Astrocyte (in vitro differentiated cells and primary cell): ENCODE data around the gene SMIM21. TPM values are rescaled to one million over a fixed set of nuclear protein-coding genes. Genes with fewer than 3 reads are reported as not detected.

Source experiments
- DNase-seq: peaks from one replicate; pipeline ENCODE4 v3.0.0-alpha.2; 2010; ENCODE audit warnings: low read depth
- FAIRE-seq: peaks from 2 replicates; lab custom pipeline; 2011; peaks lifted over from hg19 to GRCh38; lab: Jason Lieb, UNC
- H2AFZ ChIP-seq: 2 replicates; pipeline ENCODE4 v1.6.0; 2012; ENCODE audit warnings: low read depth, low read length, inconsistent platforms
- H3K27ac ChIP-seq: 2 replicates; pipeline ENCODE4 v1.5.1; 2011; ENCODE audit warnings: low read depth, low read length, inconsistent platforms
- H3K27me3 ChIP-seq: 2 replicates; pipeline ENCODE4 v1.6.0; 2011; ENCODE audit warnings: low read length, inconsistent platforms; ENCODE audit not compliant: insufficient read depth
- H3K36me3 ChIP-seq: 2 replicates; pipeline ENCODE4 v1.5.1; 2011; ENCODE audit warnings: low read length, inconsistent platforms; ENCODE audit not compliant: insufficient read depth
- H3K4me1 ChIP-seq: 2 replicates; pipeline ENCODE4 v1.5.1; 2011; ENCODE audit warnings: low read length, inconsistent platforms; ENCODE audit not compliant: insufficient read depth
- H3K4me2 ChIP-seq: 2 replicates; pipeline ENCODE4 v1.6.0; 2012; ENCODE audit warnings: low read length, inconsistent platforms
- H3K4me3 ChIP-seq: 2 replicates; pipeline ENCODE4 v1.5.1; 2011; ENCODE audit warnings: low read depth, mild to moderate bottlenecking, low read length, inconsistent platforms; ENCODE audit not compliant: insufficient read depth
- H3K79me2 ChIP-seq: 2 replicates; pipeline ENCODE4 v1.6.0; 2012; ENCODE audit warnings: mild to moderate bottlenecking, low read length, inconsistent platforms; ENCODE audit not compliant: insufficient read depth
- H3K9ac ChIP-seq: 2 replicates; pipeline ENCODE4 v1.6.0; 2012; ENCODE audit warnings: mild to moderate bottlenecking, low read length, inconsistent platforms
- H3K9me3 ChIP-seq: 2 replicates; pipeline ENCODE4 v1.5.1; 2012; ENCODE audit warnings: low read depth, mild to moderate bottlenecking, low read length, inconsistent platforms; ENCODE audit not compliant: insufficient read depth
- H4K20me1 ChIP-seq: 2 replicates; pipeline ENCODE4 v1.6.0; 2012; ENCODE audit warnings: low read length, inconsistent platforms; ENCODE audit not compliant: insufficient read depth
- H3K27ac Mint-ChIP-seq: one replicate; pipeline ENCODE4 v1.8.0; 2021; ENCODE audit warnings: mild to moderate bottlenecking, mixed read lengths; ENCODE audit not compliant: unreplicated experiment
- H3K27me3 Mint-ChIP-seq: one replicate; pipeline ENCODE4 v1.8.0; 2021; ENCODE audit warnings: low read depth, mixed read lengths; ENCODE audit not compliant: unreplicated experiment
- H3K36me3 Mint-ChIP-seq: one replicate; pipeline ENCODE4 v1.8.0; 2021; ENCODE audit warnings: low read depth, mixed read lengths; ENCODE audit not compliant: unreplicated experiment
- H3K4me1 Mint-ChIP-seq: one replicate; pipeline ENCODE4 v1.8.0; 2021; ENCODE audit warnings: low read depth, mixed read lengths; ENCODE audit not compliant: unreplicated experiment
- H3K4me3 Mint-ChIP-seq: one replicate; pipeline ENCODE4 v1.8.0; 2021; ENCODE audit warnings: mild to moderate bottlenecking, moderate library complexity, mixed read lengths; ENCODE audit not compliant: unreplicated experiment
- H3K9me3 Mint-ChIP-seq: one replicate; pipeline ENCODE4 v1.8.0; 2021; ENCODE audit warnings: mild to moderate bottlenecking, mixed read lengths; ENCODE audit not compliant: unreplicated experiment
- CTCF ChIP-seq: IDR thresholded peaks from 2 replicates; pipeline ENCODE4 v1.5.1; 2011; ENCODE audit warnings: low read depth, mild to moderate bottlenecking, inconsistent platforms, low read length, moderate library complexity; ENCODE audit not compliant: insufficient read depth
- EZH2 ChIP-seq: IDR thresholded peaks from 2 replicates; pipeline ENCODE4 v1.6.1; 2012; ENCODE audit warnings: mild to moderate bottlenecking, low read length, inconsistent platforms; ENCODE audit not compliant: insufficient read depth
- total RNA-seq: library from RNA; stranded (reverse); gene quantifications from 2 replicates; pipeline ENCODE4 v1.2.1, GENCODE V29; 2021

Gene SMIM21
- total RNA-seq, 1 donor from 2014 or later: not detected

DNA sequence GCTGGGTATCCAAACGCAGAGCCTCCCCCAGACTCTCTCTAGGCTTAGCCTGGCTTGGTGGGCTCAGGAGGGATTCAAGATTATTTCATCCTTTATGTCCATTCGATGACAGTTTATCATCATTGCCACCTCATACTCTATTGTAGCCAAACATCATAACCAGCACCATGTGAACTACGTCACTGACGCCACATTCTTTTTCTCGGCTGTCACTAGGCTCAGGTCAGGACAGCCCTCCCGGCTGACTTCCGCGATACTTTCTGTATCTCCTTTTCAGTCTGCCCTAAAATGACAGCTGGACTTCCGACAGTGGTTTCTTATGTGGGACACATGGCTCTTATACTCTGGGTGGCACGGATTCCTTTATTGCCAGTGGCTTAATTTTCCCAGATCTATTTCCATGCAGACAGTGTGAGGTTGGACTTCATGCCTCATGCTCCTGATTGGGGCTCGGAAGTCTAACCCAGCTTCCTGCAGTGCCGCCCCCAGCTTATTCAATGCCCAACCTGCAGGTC, 39.8 kb upstream of the SMIM21 start:
- H3K4me3 Mint-ChIP-seq: no peak overlapping the region
- no peaks in the 10 kb centered on the region for H3K36me3 Mint-ChIP-seq
- no peaks in the 10 kb centered on the region for H3K4me1 Mint-ChIP-seq
- DNase-seq (no peak), FAIRE-seq (no peak)
- H2AFZ ChIP-seq: no peak overlapping the region
- H3K9me3 ChIP-seq: no peaks in the 10 kb centered on the region
- no peaks in the 10 kb centered on the region for H3K36me3 ChIP-seq
- H3K4me1 ChIP-seq: no peaks in the 10 kb centered on the region
- H3K27me3 ChIP-seq: no peaks in the 10 kb centered on the region
- no peaks in the 10 kb centered on the region for H4K20me1 ChIP-seq
- TF ChIP-seq CTCF: no peak
- no peak for TF ChIP-seq EZH2
- H3K27me3 Mint-ChIP-seq: peaks cover 13% of the 10 kb centered on the region
- no peak overlapping the region for H3K9ac ChIP-seq
- H3K27ac Mint-ChIP-seq: no peak overlapping the region
- no peak overlapping the region for H3K27ac ChIP-seq
- H3K4me2 ChIP-seq: no peak overlapping the region
- no peaks in the 10 kb centered on the region for H3K9me3 Mint-ChIP-seq
- no peaks in the 10 kb centered on the region for H3K79me2 ChIP-seq
- no peak overlapping the region for H3K4me3 ChIP-seq

DNA sequence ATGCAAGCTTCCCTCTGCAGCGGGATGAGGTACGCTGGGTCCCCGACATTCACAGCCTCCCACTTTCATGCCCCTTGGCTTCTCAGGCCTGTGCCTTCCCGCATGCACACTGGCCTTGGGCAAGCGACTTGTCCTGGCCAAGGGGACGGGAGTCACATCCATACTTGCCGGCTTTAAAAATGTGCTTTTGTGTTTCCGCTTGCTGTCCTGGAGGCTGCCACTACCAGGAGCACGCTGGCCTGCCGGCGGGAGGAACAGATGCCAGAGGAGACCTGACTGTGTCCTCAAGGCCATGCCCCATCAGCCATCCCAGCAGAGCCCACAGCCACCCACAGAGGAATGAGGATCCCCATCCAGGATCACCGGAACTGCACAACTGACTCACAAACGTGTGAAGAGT, 36.9 kb upstream of the SMIM21 start:
- Mint-ChIP-seq H3K9me3 (peaks cover 9% of the 10 kb centered on the region), H3K36me3 (no peaks in the 10 kb centered on the region), H3K4me1 (no peaks in the 10 kb centered on the region), H3K4me3 (no peak overlapping the region), H3K27me3 (peaks cover 18% of the 10 kb centered on the region), H3K27ac (peak overlapping the region; percentile 36)
- FAIRE-seq (no peak), DNase-seq (no peak)
- Histone ChIP-seq H3K4me3 (no peak overlapping the region), H3K79me2 (no peaks in the 10 kb centered on the region), H4K20me1 (no peaks in the 10 kb centered on the region), H2AFZ (no peak overlapping the region), H3K4me1 (no peaks in the 10 kb centered on the region), H3K36me3 (no peaks in the 10 kb centered on the region), H3K9me3 (no peaks in the 10 kb centered on the region), H3K9ac (no peak overlapping the region), H3K4me2 (no peak overlapping the region), H3K27ac (no peak overlapping the region), H3K27me3 (no peaks in the 10 kb centered on the region)
- TF ChIP-seq EZH2: no peak

GRCh38 chr18:75462178-75462832, 34.8 kb upstream of the SMIM21 start:
- Histone ChIP-seq H3K9ac (no peak overlapping the region), H3K4me1 (no peaks in the 10 kb centered on the region), H2AFZ (no peak overlapping the region), H3K4me3 (no peak overlapping the region), H3K27me3 (no peaks in the 10 kb centered on the region), H3K79me2 (no peaks in the 10 kb centered on the region), H4K20me1 (no peaks in the 10 kb centered on the region), H3K4me2 (no peak overlapping the region), H3K27ac (no peak overlapping the region), H3K9me3 (no peaks in the 10 kb centered on the region), H3K36me3 (no peaks in the 10 kb centered on the region)
- no peaks in the 10 kb centered on the region for H3K4me1 Mint-ChIP-seq
- peaks cover 11% of the 10 kb centered on the region for H3K9me3 Mint-ChIP-seq
- TF ChIP-seq EZH2 (no peak), CTCF (no peak)
- DNase-seq (no peak), FAIRE-seq (no peak)
- no peak overlapping the region for H3K4me3 Mint-ChIP-seq
- peaks cover 18% of the 10 kb centered on the region for H3K27me3 Mint-ChIP-seq
- no peaks in the 10 kb centered on the region for H3K36me3 Mint-ChIP-seq
- no peak overlapping the region for H3K27ac Mint-ChIP-seq
